Right cardiac atrium (tissue), 5 donors: ENCODE results near the gene ATG9A. TPM values are rescaled to one million over a fixed set of nuclear protein-coding genes. Genes with fewer than 3 reads are reported as not detected.

ENCODE experiments used
- ATAC-seq, 2 donors: fragments of 200-7000 bp; cut with Tn5 transposase; one replicate each; pipeline versions ENCODE4 v1.8.0 to v1.9.1; 2020; ENCODE audit warnings: moderate library complexity in 2 of 2, mild to moderate bottlenecking in 1 of 2
- DNase-seq, 3 donors: peaks; one replicate each; pipeline ENCODE4 v3.0.0-alpha.2; 2020
- H3K27ac ChIP-seq: one replicate; pipeline ENCODE4 v1.5.1; 2013; ENCODE audit warnings: mild to moderate bottlenecking, low read length, control low read depth, moderate library complexity
- H3K27me3 ChIP-seq: one replicate; pipeline ENCODE4 v1.6.1; 2013; ENCODE audit not compliant: control insufficient read depth, insufficient read depth
- H3K4me1 ChIP-seq: one replicate; pipeline ENCODE4 v1.6.1; 2013; ENCODE audit warnings: low read length; ENCODE audit not compliant: control insufficient read depth, insufficient read depth
- H3K4me3 ChIP-seq: one replicate; pipeline ENCODE4 v1.5.1; 2013; ENCODE audit warnings: low read length, control low read depth
- H3K9me3 ChIP-seq: one replicate; pipeline ENCODE4 v1.6.1; 2013; ENCODE audit warnings: low read length; ENCODE audit not compliant: control insufficient read depth
- WGBS: extraction: QIAGEN DNeasy Blood & Tissue Kit; methylation state at CpG from one replicate; pipeline ENCODE4 v1.1.7; 2013; 5-methylcytosine and 5-hydroxymethylcytosine counted together
- intact Hi-C, 4 donors: fragments of 100-400 bp; cut with DNase I; formaldehyde crosslinking; loops; one replicate each; pipeline versions ENCODE4 v1.11.0 to v1.14.0; 2022 to 2023
- polyA plus RNA-seq: library from polyadenylated mRNA; stranded (reverse); fragments of 200-250 nt; gene quantifications from one replicate; pipeline ENCODE4 v1.2.3, GENCODE V29; 2013
- total RNA-seq, 4 donors: library from RNA; stranded (reverse); fragmentation: NEBNext Ultra II Directional; extraction: Animal tissue kit (Norgen Biotek cat#: 25700); gene quantifications; one replicate each; pipeline ENCODE4 v1.2.1, GENCODE V29; 2021
- donor health status: healthy with polysubstance abuse.
- donor health status: DM: no; HTN: yes; CAD: no.
- donor health status: DM: no; HTN: no; CAD: no.
- donor health status: DM: no; HTN: yes; CAD: no; lungs with severe emphysema.
- donor health status: DM: yes; HTN: yes; CAD: no.

ATG9A gene
- total and polyA plus RNA-seq, 5 donors, result 43.1 to 78.5 (median 76.8) TPM

GRCh38 chr2:219219784-219220532 is 9.5 kb downstream of the ATG9A start:
- H3K4me3 ChIP-seq, result no peak overlapping the region
- intact Hi-C loops, result no loop called here
- 87% methylated on average over 18 of the region's 18 CpGs for WGBS

GRCh38 chr2:219218732-219219701 is 10.4 kb downstream of the ATG9A start, which contains the start of gene ABCB6:
Gene ABCB6, minus strand, starts transcription at chr2:219218958. Its CDS starts 285 bp downstream, at chr2:219218673.
- Histone ChIP-seq H3K4me1 (peaks cover 6% of the 10 kb centered on the region), H3K4me3 (peak within 1 kb of the TSS; percentile 11), H3K9me3 (no peaks in the 10 kb centered on the region), H3K27ac (peak within 1 kb of the TSS; percentile 79), H3K27me3 (no peaks in the 10 kb centered on the region)
- DNase-seq (peak; percentile 99 to 100 (median 99)), ATAC-seq (peak; percentile 91)
- WGBS, result 6% methylated on average over 71 of the region's 71 CpGs
- intact Hi-C loops, result no loop called here

More at GRCh38 chr2:219219784-219220532, 9.5 kb downstream of the ATG9A start:
- DNase-seq, result peak in 1 of 3 donors; percentile 60
- Histone ChIP-seq H3K9me3 (no peaks in the 10 kb centered on the region), H3K27ac (no peak overlapping the region), H3K27me3 (no peaks in the 10 kb centered on the region), H3K4me1 (peaks cover 6% of the 10 kb centered on the region)
- no peak for ATAC-seq

GRCh38 chr2:219218217-219218731 is 11.2 kb downstream of the ATG9A start:
- ATAC-seq (peak; percentile 60 to 69), DNase-seq (peak; percentile 80 to 92 (median 90))
- Histone ChIP-seq H3K4me3 (peak overlapping the region; percentile 11), H3K9me3 (no peaks in the 10 kb centered on the region), H3K27me3 (no peaks in the 10 kb centered on the region), H3K4me1 (peaks cover 6% of the 10 kb centered on the region), H3K27ac (peak overlapping the region; percentile 79)
- under 1% methylated on average over 37 of the region's 37 CpGs for WGBS
- intact Hi-C loops, result no loop called here

- H3K9me3 ChIP-seq, result no peaks in the 10 kb centered on the region
- no peak for ATAC-seq
- H3K27me3 ChIP-seq, result no peaks in the 10 kb centered on the region
- WGBS, result 91% methylated on average over 6 of the region's 6 CpGs
- no peak overlapping the region for H3K4me3 ChIP-seq
- no peak for DNase-seq
- intact Hi-C loops, result no loop called here
- H3K27ac ChIP-seq, result no peak overlapping the region
- H3K4me1 ChIP-seq, result peaks cover 6% of the 10 kb centered on the region
Measured at GRCh38 chr2:219216535-219216915, 12.9 kb downstream of the ATG9A start.

GRCh38 chr2:219215871-219216534 is 13.4 kb downstream of the ATG9A start:
- DNase-seq, result peak in 2 of 3 donors; percentile 60 to 62
- no peaks in the 10 kb centered on the region for H3K27me3 ChIP-seq
- intact Hi-C loops, result no loop called here

GRCh38 chr2:219214786-219215185 is 14.7 kb downstream of the ATG9A start:
- DNase-seq (no peak), ATAC-seq (no peak)
- Histone ChIP-seq H3K4me3 (no peak overlapping the region), H3K27ac (no peak overlapping the region), H3K27me3 (no peaks in the 10 kb centered on the region), H3K4me1 (peaks cover 5% of the 10 kb centered on the region), H3K9me3 (no peaks in the 10 kb centered on the region)
- intact Hi-C loops, result loop anchor here in 1 of 4 donors (5.0 kb wide), 1 partner anchor 37 kb away; the partner anchor contains the start of genes CNPPD1 and RETREG2
- WGBS, result 85% methylated on average over 6 of the region's 6 CpGs

More at GRCh38 chr2:219215871-219216534, 13.4 kb downstream of the ATG9A start:
- no peak for ATAC-seq
- Histone ChIP-seq H3K9me3 (no peaks in the 10 kb centered on the region), H3K4me1 (peaks cover 6% of the 10 kb centered on the region), H3K4me3 (no peak overlapping the region), H3K27ac (no peak overlapping the region)
- 94% methylated on average over 27 of the region's 27 CpGs for WGBS

- intact Hi-C loops, result loop anchor here in 1 of 4 donors (5.0 kb wide), 1 partner anchor 37 kb away; the partner anchor contains the start of genes CNPPD1 and RETREG2
- Histone ChIP-seq H3K4me1 (no peaks in the 10 kb centered on the region), H3K9me3 (no peaks in the 10 kb centered on the region), H3K27me3 (no peaks in the 10 kb centered on the region), H3K27ac (no peak overlapping the region), H3K4me3 (no peak overlapping the region)
- ATAC-seq (no peak), DNase-seq (no peak)
- WGBS, result 94% methylated on average over 15 of the region's 15 CpGs
Measured at GRCh38 chr2:219214141-219214540, 15.3 kb downstream of the ATG9A start.

- Histone ChIP-seq H3K4me3 (no peak overlapping the region), H3K9me3 (no peaks in the 10 kb centered on the region), H3K4me1 (no peaks in the 10 kb centered on the region), H3K27ac (no peak overlapping the region), H3K27me3 (no peaks in the 10 kb centered on the region)
- ATAC-seq (no peak), DNase-seq (no peak)
- intact Hi-C loops, result loop anchor here in 1 of 4 donors (5.0 kb wide), 1 partner anchor 36 kb away; the partner anchor contains the start of genes CNPPD1 and RETREG2
- WGBS, result 94% methylated on average over 10 of the region's 10 CpGs
Measured at GRCh38 chr2:219213486-219214071, 15.9 kb downstream of the ATG9A start.

GRCh38 chr2:219213026-219213415 is 16.4 kb downstream of the ATG9A start:
- DNase-seq (no peak), ATAC-seq (no peak)
- Histone ChIP-seq H3K9me3 (no peaks in the 10 kb centered on the region), H3K4me1 (peaks cover 3% of the 10 kb centered on the region), H3K27me3 (no peaks in the 10 kb centered on the region), H3K27ac (no peak overlapping the region), H3K4me3 (no peak overlapping the region)
- 83% methylated on average over 8 of the region's 8 CpGs for WGBS
- intact Hi-C loops, result loop anchor here in 1 of 4 donors (5.0 kb wide), 1 partner anchor 36 kb away; the partner anchor contains the start of genes CNPPD1 and RETREG2

GRCh38 chr2:219210886-219211362 is 18.5 kb downstream of the ATG9A start:
- Histone ChIP-seq H3K9me3 (no peaks in the 10 kb centered on the region), H3K27ac (no peak overlapping the region), H3K27me3 (no peaks in the 10 kb centered on the region), H3K4me3 (no peak overlapping the region), H3K4me1 (peaks cover 10% of the 10 kb centered on the region)
- DNase-seq, result peak in 1 of 3 donors; percentile 41
- intact Hi-C loops, result loop anchor here in 1 of 4 donors (5.0 kb wide), 1 partner anchor 34 kb away; the partner anchor contains the start of genes CNPPD1 and RETREG2
- ATAC-seq, result no peak
- whole genome bisulfite sequencing, result 84% methylated on average over 9 of the region's 9 CpGs
